ENCODE results near the gene SNAP91.

DNA sequence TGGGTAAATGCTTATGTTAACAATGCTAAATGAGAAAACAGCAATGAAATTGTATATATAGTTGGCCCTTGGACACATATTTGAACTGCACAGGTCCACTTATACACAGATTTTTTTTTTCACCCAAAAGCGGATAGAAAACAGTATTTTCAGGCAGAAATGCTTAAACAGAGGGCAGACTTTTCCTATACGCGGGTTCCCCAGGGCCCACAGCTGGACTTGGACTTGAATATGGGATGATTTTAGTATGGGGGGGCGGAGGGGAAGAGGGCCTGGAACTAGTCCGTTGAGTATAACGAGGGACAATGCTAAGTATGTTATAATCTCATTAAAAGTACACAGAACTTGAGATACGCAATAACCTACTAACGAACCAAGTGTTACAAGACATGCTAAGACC lies 197.6 kb downstream of the SNAP91 start:
- TF ChIP-seq, protein P1, sequence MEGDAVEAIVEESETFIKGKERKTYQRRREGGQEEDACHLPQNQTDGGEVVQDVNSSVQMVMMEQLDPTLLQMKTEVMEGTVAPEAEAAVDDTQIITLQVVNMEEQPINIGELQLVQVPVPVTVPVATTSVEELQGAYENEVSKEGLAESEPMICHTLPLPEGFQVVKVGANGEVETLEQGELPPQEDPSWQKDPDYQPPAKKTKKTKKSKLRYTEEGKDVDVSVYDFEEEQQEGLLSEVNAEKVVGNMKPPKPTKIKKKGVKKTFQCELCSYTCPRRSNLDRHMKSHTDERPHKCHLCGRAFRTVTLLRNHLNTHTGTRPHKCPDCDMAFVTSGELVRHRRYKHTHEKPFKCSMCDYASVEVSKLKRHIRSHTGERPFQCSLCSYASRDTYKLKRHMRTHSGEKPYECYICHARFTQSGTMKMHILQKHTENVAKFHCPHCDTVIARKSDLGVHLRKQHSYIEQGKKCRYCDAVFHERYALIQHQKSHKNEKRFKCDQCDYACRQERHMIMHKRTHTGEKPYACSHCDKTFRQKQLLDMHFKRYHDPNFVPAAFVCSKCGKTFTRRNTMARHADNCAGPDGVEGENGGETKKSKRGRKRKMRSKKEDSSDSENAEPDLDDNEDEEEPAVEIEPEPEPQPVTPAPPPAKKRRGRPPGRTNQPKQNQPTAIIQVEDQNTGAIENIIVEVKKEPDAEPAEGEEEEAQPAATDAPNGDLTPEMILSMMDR (IDR thresholded peaks at IDR 0.05): no peak
- TF ChIP-seq POLR2A (IDR thresholded peaks at IDR 0.05): no peak
